Neutrophil (primary cell): ENCODE data around the gene SSBP3.

Experiments used
- H3K27ac ChIP-seq: fragments of 200-600 bp; sonication (generic); 2 replicates; pipeline ENCODE4 v1.5.1; 2016; ENCODE audit warnings: mild to moderate bottlenecking, moderate library complexity
- H3K27me3 ChIP-seq: fragments of 200-600 bp; sonication (generic); 2 replicates; pipeline ENCODE4 v1.6.0; 2016; ENCODE audit warnings: mild to moderate bottlenecking
- H3K36me3 ChIP-seq: fragments of 200-600 bp; sonication (generic); 2 replicates; pipeline ENCODE4 v1.5.1; 2017
- H3K4me1 ChIP-seq, 2 experiments: fragments of 200-600 bp in 1 of 2; sonication (generic) in 1 of 2; 1 replicate in 1 of 2; 2 replicates in 1 of 2; pipeline versions ENCODE4 v1.5.1 to v1.6.1; 2013 to 2016; ENCODE audit warnings: low read depth in 1 of 2, low read length in 1 of 2, mild to moderate bottlenecking in 1 of 2, moderate library complexity in 1 of 2; ENCODE audit not compliant: control insufficient read depth in 1 of 2, insufficient read depth in 1 of 2
- H3K4me3 ChIP-seq, 2 experiments: fragments of 200-600 bp in 1 of 2; sonication (generic) in 1 of 2; 1 replicate in 1 of 2; 2 replicates in 1 of 2; pipeline ENCODE4 v1.5.1; 2013 to 2016; ENCODE audit warnings: low read depth in 1 of 2, low read length in 1 of 2, mild to moderate bottlenecking in 1 of 2, moderate library complexity in 1 of 2
- H3K9me3 ChIP-seq: fragments of 200-600 bp; sonication (generic); 2 replicates; pipeline ENCODE4 v1.5.1; 2016
- CTCF ChIP-seq: fragments of 200-600 bp; sonication (generic); IDR thresholded peaks from 2 replicates; pipeline ENCODE4 v1.5.1; 2016; ENCODE audit warnings: antibody characterized with exemption

SSBP3 gene

DNA sequence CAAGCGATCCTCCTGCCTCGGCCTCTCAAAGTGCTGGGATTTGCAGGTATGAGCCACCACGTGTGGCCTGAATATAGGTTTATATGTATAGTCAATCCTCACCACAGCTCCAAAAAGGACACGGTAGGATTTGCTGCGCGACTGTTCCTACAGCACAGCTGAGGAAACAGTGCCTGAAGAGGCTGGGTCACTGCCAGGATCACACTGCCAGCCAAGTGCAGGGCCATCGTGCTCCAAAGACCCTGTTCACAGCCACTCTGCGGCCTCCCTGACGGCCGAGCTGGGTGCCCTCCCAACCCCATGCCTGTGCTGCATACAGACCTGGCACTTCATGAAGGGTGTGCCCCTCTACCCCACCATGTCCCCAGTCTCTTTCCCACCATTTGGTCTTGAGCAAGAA is 134.9 kb downstream of the SSBP3 start:
- no peak overlapping the region for H3K4me3 ChIP-seq
- no peak for TF ChIP-seq CTCF
- H3K9me3 ChIP-seq, result no peaks in the 10 kb centered on the region
- H3K4me1 ChIP-seq, result no peaks in the 10 kb centered on the region
- no peak overlapping the region for H3K27ac ChIP-seq
- H3K36me3 ChIP-seq, result no peaks in the 10 kb centered on the region
- H3K27me3 ChIP-seq, result no peaks in the 10 kb centered on the region

DNA sequence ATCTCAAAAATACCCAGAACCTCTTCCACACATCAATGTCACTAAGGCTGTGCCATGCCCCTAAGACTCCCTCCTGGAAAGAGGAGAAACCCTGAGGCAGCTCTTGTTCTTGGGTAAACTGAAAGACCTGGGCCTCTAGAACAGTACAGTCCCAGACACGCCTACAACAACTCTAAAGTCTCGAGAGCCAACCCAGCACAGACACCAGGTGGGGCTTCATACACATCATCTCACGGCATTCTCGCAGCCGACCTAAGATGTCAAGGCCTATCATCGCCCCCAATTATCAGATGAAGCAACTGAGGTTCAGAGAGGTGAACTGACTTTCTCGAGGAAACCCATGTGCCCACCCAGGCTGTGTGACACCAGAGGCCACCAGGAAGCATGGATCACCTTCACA is 135.7 kb downstream of the SSBP3 start:
- H3K4me1 ChIP-seq, result no peaks in the 10 kb centered on the region
- no peak for TF ChIP-seq CTCF
- no peaks in the 10 kb centered on the region for H3K9me3 ChIP-seq
- no peaks in the 10 kb centered on the region for H3K36me3 ChIP-seq
- no peak overlapping the region for H3K4me3 ChIP-seq
- H3K27ac ChIP-seq, result no peak overlapping the region
- no peaks in the 10 kb centered on the region for H3K27me3 ChIP-seq

- Histone ChIP-seq H3K27me3 (no peaks in the 10 kb centered on the region), H3K9me3 (no peaks in the 10 kb centered on the region), H3K36me3 (no peaks in the 10 kb centered on the region), H3K4me1 (no peaks in the 10 kb centered on the region), H3K4me3 (no peak overlapping the region), H3K27ac (no peak overlapping the region)
- no peak for TF ChIP-seq CTCF
Measured at GRCh38 chr1:54268762-54269297, 137.4 kb downstream of the SSBP3 start.

DNA sequence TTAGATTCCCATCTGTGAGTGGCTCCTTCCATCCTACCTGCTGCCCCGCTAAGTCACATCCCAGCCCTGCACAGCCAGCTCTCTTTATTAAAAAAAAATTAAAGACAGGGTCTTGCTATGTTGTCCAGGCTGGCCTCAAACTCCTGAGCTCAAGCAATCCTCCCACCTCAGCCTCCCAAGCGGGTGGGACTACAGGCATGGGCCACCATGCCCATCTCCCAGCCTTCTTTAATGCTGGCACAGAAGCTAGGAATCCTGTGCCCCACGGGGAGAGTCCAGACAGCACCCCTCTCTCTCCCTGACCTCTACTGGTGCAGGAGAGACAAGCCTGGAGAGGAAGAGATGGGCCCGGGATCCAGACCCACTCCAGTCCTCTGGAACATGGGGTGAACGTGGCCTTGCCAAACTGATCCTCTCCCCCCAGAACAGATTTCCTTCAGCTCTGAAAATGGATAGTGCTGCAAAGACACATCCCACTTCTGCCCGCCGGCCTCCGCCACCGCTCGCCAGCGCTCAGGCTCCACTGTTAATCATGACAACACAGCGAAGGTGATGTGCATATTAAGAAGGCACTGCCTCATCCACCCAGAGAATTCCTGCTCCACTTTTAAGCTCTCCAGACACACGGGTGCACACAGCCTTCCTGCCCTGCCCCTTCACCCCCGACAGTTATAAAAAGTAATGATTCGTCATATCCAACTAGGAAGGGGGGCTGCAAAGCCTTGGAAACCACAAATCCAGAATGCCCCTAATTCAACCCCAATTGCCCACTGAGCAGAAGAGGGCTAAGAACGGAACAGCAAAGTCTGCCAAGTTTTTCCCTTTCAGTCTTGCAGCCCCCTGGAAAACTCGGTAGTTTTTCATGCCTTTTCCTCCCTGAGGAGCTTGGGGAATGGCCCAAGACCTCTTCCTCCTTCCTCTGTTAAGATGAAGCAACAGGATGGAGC is 138.1 kb downstream of the SSBP3 start:
- Histone ChIP-seq H3K36me3 (no peaks in the 10 kb centered on the region), H3K4me3 (no peak overlapping the region), H3K4me1 (no peaks in the 10 kb centered on the region), H3K27me3 (no peaks in the 10 kb centered on the region), H3K9me3 (no peaks in the 10 kb centered on the region), H3K27ac (no peak overlapping the region)
- TF ChIP-seq CTCF, result no peak

GRCh38 chr1:54266908-54267307 is 139.3 kb downstream of the SSBP3 start:
- no peak for TF ChIP-seq CTCF
- Histone ChIP-seq H3K27me3 (no peaks in the 10 kb centered on the region), H3K4me1 (no peaks in the 10 kb centered on the region), H3K36me3 (no peaks in the 10 kb centered on the region), H3K4me3 (no peak overlapping the region), H3K27ac (no peak overlapping the region), H3K9me3 (no peaks in the 10 kb centered on the region)
